Neural crest cell (in vitro differentiated cells): ENCODE data around the gene SPRR2F. TPM values are rescaled to one million over a fixed set of nuclear protein-coding genes. Genes with fewer than 3 reads are reported as not detected.

ENCODE experiments used
- DNase-seq: peaks from one replicate; pipeline ENCODE4 v3.0.0; 2021; ENCODE audit warnings: low read depth, mixed read lengths, low spot score
- H3K27ac Mint-ChIP-seq: one replicate; pipeline ENCODE4 v1.8.0; 2021; ENCODE audit warnings: mild to moderate bottlenecking, mixed read lengths; ENCODE audit not compliant: unreplicated experiment
- H3K27me3 Mint-ChIP-seq: 2 replicates; pipeline ENCODE4 v1.8.0; 2021; ENCODE audit warnings: low read depth, mild to moderate bottlenecking, mixed read lengths
- H3K36me3 Mint-ChIP-seq: 2 replicates; pipeline ENCODE4 v1.8.0; 2021; ENCODE audit warnings: low read depth, mild to moderate bottlenecking, mixed read lengths
- H3K4me1 Mint-ChIP-seq: 2 replicates; pipeline ENCODE4 v1.8.0; 2021; ENCODE audit warnings: mixed read lengths
- H3K4me3 Mint-ChIP-seq: one replicate; pipeline ENCODE4 v1.8.0; 2021; ENCODE audit warnings: mild to moderate bottlenecking, mixed read lengths
- H3K9me3 Mint-ChIP-seq: 2 replicates; pipeline ENCODE4 v1.8.0; 2021; ENCODE audit warnings: mixed read lengths
- total RNA-seq: library from RNA; stranded (reverse); gene quantifications from 2 replicates; pipeline ENCODE4 v1.2.1, GENCODE V29; 2021
- TF ChIP-seq, protein P1 (sequence below): fragments of 200-600 bp; sonication (generic); conservative IDR thresholded peaks from 2 replicates; pipeline ENCODE4 v1.5.0; 2021; ENCODE audit warnings: antibody characterized with exemption, mild to moderate bottlenecking

The SPRR2F gene
- total RNA-seq, 1 donor from 2014 or later = not detected

DNA sequence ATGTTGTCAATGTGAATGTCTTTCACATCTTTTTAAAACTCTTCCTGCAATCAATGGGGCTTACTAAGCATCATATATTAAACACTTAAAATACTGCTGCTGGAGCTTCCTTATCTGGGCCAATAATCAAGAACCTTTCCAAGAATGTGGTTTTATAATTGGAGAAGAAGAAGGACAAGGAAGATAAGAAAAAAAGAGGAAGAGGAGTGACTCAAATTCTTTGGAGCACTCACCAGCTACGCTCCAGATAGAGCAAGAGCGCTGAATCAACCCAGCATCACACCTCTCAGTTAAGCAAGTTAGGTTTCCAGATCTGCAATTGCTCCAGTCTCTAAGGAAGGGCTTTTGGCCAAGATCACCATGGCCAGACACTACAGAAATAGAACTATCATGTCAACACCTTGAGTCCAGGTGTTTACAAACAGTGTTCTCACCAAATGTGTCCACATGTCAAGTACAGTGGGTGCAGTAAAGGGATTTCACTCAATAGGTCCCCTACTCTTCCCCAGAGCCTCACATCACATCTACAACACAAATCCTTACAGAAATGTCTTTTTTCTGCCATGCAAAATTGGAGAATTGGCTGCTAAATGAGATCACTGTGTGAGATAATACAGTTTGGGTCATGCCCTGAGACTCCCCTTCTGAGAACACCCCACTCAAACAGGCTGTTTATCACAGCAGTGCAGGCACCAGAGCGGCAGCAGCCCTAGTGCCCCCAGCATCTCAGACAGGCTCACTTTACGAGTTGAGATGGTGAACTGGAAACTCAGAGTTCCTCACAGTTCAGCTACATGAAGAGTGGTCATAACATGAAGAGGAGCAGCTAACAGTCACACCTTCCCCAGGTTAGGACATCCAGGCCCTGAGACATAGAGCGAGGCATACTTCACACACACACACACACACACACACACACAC, 40.2 kb downstream of the SPRR2F start:
- Mint-ChIP-seq H3K4me1 (no peaks in the 10 kb centered on the region), H3K36me3 (no peaks in the 10 kb centered on the region), H3K9me3 (no peaks in the 10 kb centered on the region), H3K4me3 (no peak overlapping the region), H3K27me3 (peaks cover 22% of the 10 kb centered on the region), H3K27ac (no peak overlapping the region)
- TF ChIP-seq, protein P1, sequence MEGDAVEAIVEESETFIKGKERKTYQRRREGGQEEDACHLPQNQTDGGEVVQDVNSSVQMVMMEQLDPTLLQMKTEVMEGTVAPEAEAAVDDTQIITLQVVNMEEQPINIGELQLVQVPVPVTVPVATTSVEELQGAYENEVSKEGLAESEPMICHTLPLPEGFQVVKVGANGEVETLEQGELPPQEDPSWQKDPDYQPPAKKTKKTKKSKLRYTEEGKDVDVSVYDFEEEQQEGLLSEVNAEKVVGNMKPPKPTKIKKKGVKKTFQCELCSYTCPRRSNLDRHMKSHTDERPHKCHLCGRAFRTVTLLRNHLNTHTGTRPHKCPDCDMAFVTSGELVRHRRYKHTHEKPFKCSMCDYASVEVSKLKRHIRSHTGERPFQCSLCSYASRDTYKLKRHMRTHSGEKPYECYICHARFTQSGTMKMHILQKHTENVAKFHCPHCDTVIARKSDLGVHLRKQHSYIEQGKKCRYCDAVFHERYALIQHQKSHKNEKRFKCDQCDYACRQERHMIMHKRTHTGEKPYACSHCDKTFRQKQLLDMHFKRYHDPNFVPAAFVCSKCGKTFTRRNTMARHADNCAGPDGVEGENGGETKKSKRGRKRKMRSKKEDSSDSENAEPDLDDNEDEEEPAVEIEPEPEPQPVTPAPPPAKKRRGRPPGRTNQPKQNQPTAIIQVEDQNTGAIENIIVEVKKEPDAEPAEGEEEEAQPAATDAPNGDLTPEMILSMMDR = no peak
- no peak for DNase-seq

DNA sequence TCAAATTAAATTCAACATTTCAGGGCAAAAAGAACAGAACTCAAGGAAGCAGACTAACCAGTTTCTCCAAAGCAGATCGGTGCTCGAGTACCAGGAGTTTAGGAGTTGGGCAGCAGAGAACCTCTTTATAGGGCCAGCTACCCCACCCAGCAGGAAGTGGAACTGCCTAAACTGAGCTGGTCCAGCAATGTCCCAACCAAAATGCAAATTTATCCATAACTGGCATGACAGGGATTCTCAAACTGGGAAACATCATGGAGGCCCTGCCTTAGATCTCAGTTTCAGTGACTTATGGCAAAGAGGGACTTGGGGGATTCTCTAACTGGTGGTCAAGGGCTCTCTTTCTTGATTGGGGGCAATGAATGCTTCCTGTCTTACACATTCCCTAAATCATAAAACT, 41.8 kb downstream of the SPRR2F start, which contains the start of gene SPRR2B:
Gene SPRR2B, minus strand, starts transcription at position 101 of the 400 bp plus-strand sequence. CDS start 772 bp downstream, outside the sequence.
- DNase-seq = no peak
- H3K4me1 Mint-ChIP-seq = no peaks in the 10 kb centered on the region
- no peaks in the 10 kb centered on the region for H3K9me3 Mint-ChIP-seq
- no peaks in the 10 kb centered on the region for H3K36me3 Mint-ChIP-seq
- peaks cover 30% of the 10 kb centered on the region for H3K27me3 Mint-ChIP-seq
- H3K27ac Mint-ChIP-seq = no peak within 1 kb of the TSS
- TF ChIP-seq, protein P1 = no peak
- no peak within 1 kb of the TSS for H3K4me3 Mint-ChIP-seq

DNA sequence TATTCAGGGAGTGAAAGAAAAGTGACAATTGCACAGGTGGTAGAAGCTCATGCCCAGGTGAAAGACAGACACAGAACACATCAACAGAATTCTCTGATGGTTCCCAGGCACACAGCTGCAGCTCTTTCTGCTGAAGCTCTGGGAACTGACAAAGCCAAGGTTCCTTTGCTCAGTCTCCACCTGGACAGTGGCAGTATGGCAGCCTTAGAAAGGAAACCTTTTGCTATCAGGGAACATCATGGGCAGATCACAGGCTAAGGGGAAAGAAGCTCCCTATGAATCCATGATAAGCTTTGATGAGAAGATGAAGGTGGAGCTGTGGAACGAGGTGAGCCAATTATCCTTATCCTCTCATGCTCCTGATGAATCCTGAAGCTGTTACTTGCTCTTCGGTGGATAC, 43.1 kb downstream of the SPRR2F start:
- TF ChIP-seq, protein P1 = no peak
- H3K36me3 Mint-ChIP-seq = no peaks in the 10 kb centered on the region
- no peaks in the 10 kb centered on the region for H3K9me3 Mint-ChIP-seq
- H3K27ac Mint-ChIP-seq = no peak overlapping the region
- H3K4me1 Mint-ChIP-seq = no peaks in the 10 kb centered on the region
- H3K4me3 Mint-ChIP-seq = no peak overlapping the region
- H3K27me3 Mint-ChIP-seq = peaks cover 39% of the 10 kb centered on the region
- no peak for DNase-seq

Other genes starting within 250 kb of the SPRR2F start
- gene SMCP, start 235.2 kb downstream of the SPRR2F start, total RNA-seq = not detected in 2 replicates
- gene IVL, start 205.0 kb downstream of the SPRR2F start, total RNA-seq = not detected in 2 replicates
- not detected in 2 replicates for gene SPRR5, start 166.3 kb downstream of the SPRR2F start, total RNA-seq
- not detected in 2 replicates for gene SPRR4, start 142.9 kb downstream of the SPRR2F start, total RNA-seq
- not detected in 2 replicates for gene SPRR1A, start 129.4 kb downstream of the SPRR2F start, total RNA-seq
- gene SPRR3, start 111.8 kb downstream of the SPRR2F start, total RNA-seq = not detected in 2 replicates
- gene SPRR1B, start 82.3 kb downstream of the SPRR2F start, total RNA-seq = not detected in 2 replicates
- gene SPRR2D, start 72.4 kb downstream of the SPRR2F start, total RNA-seq = not detected in 2 replicates
- gene SPRR2A, start 56.0 kb downstream of the SPRR2F start, total RNA-seq = not detected in 2 replicates
- gene SPRR2B, start 41.9 kb downstream of the SPRR2F start, total RNA-seq = not detected in 2 replicates
- gene SPRR2E, start 19.0 kb downstream of the SPRR2F start, total RNA-seq = not detected in 2 replicates
- gene SPRR2G, start 37.4 kb upstream of the SPRR2F start, total RNA-seq = not detected in 2 replicates
- not detected in 2 replicates for gene LELP1, start 89.9 kb upstream of the SPRR2F start, total RNA-seq
- gene PRR9, start 104.1 kb upstream of the SPRR2F start, total RNA-seq = not detected in 2 replicates
- not detected in 2 replicates for gene LORICRIN, start 146.2 kb upstream of the SPRR2F start, total RNA-seq
- not detected in 2 replicates for gene PGLYRP3, start 199.4 kb upstream of the SPRR2F start, total RNA-seq
- gene PGLYRP4, start 235.3 kb upstream of the SPRR2F start, total RNA-seq = not detected in 2 replicates
- gene S100A9, start 244.3 kb upstream of the SPRR2F start, total RNA-seq = not detected in 2 replicates